GM18858 (cell line): ENCODE data around the gene SPATA1.
A peak's percentile ranks its signal among the peaks of the same experiment; 100 is the strongest.
"Not testable (repeated sequence)": the region's sequence is repeated elsewhere in the genome, so short reads cannot be mapped to it uniquely, and the experiment has no call there.

Experiments used
- ATAC-seq: cut with Tn5 transposase; IDR thresholded peaks from one replicate; pipeline ENCODE4 v1.9.1; 2021; ENCODE audit not compliant: unreplicated experiment

SPATA1 gene

GRCh38 chr1:84506002-84506728 is at the start of gene SPATA1, which contains the start of gene GNG5:
Gene SPATA1, plus strand, starts transcription at chr1:84506386. Its CDS starts 9,974 bp downstream, at chr1:84516360.
Gene GNG5, minus strand, starts transcription at chr1:84506581. Its CDS starts 490 bp downstream, at chr1:84506091.
- ATAC-seq: peak; percentile 64

GRCh38 chr1:84462118-84462517 is 44.1 kb upstream of the SPATA1 start:
- no peak for ATAC-seq

- no peak for ATAC-seq
These were observed 38.9 kb upstream of the SPATA1 start for GRCh38 chr1:84467298-84467697.

GRCh38 chr1:84476225-84476624 is 30.0 kb upstream of the SPATA1 start:
- ATAC-seq: no peak

GRCh38 chr1:84478876-84479868 is 27.0 kb upstream of the SPATA1 start, which contains the start of gene RPF1:
Gene RPF1, plus strand, starts transcription at chr1:84479266. Its CDS starts 16 bp downstream, at chr1:84479282.
- ATAC-seq: peak; percentile 86

- no peak for ATAC-seq
These were observed 26.2 kb upstream of the SPATA1 start for GRCh38 chr1:84479998-84480397.

GRCh38 chr1:84480650-84481049 is 25.5 kb upstream of the SPATA1 start:
- no peak for ATAC-seq

GRCh38 chr1:84481317-84481716 is 24.9 kb upstream of the SPATA1 start:
- ATAC-seq: no peak

- no peak for ATAC-seq
These were observed 18.1 kb upstream of the SPATA1 start for GRCh38 chr1:84488107-84488506.

GRCh38 chr1:84489766-84490165 is 16.4 kb upstream of the SPATA1 start:
- no peak for ATAC-seq

- ATAC-seq: no peak
These were observed 13.5 kb upstream of the SPATA1 start for GRCh38 chr1:84492726-84493125.

- ATAC-seq: no peak
These were observed 12.4 kb upstream of the SPATA1 start for GRCh38 chr1:84493747-84494146.

- no peak for ATAC-seq
These were observed 9.7 kb upstream of the SPATA1 start for GRCh38 chr1:84496498-84496897.

GRCh38 chr1:84497631-84498275 is 8.4 kb upstream of the SPATA1 start:
- ATAC-seq: no peak

- no peak for ATAC-seq
These were observed 3.3 kb upstream of the SPATA1 start for GRCh38 chr1:84502927-84503326.

GRCh38 chr1:84504580-84505492 is 1.4 kb upstream of the SPATA1 start:
- ATAC-seq: no peak

GRCh38 chr1:84505493-84506001 is 639 bp upstream of the SPATA1 start:
- peak; percentile 10 for ATAC-seq

- ATAC-seq: no peak
These were observed 705 bp downstream of the SPATA1 start for GRCh38 chr1:84506729-84507453.

- ATAC-seq: not testable (repeated sequence)
These were observed 1.7 kb downstream of the SPATA1 start for GRCh38 chr1:84507887-84508286.
